ENCODE measurements around the gene ONECUT3.

ONECUT3 gene

DNA sequence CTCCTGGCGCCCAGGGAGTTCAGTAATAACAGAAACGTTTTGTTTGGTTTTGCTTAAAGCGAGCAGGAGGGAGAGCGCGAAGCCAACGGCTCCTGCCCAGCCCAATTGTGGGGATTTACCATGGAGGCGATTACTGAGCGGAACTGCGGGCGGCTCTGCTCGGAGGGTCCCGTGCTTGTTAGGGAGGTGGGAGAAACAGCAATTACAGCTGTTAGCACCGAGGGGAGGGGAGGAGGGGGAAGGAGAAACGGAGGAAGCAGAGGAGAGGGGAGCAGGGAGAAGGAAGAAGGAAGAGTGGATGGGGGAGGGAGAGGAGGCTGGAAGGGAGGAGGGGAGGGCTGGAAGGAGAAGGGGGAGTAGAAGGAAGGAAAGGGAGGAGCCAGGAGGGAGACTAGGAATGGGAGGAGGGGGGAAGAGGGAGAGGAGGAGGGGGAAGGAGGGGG is 7.7 kb upstream of the ONECUT3 start:
- no peak overlapping the region for H3K4me3 ChIP-seq (ENCODE audit: low read length)
- no peak overlapping the region for H2AFZ ChIP-seq (ENCODE audit: low read depth, low read length)
- peaks cover 60% of the 10 kb centered on the region for H3K27me3 ChIP-seq (ENCODE audit: insufficient read depth, low read length)
- H3K36me3 ChIP-seq (ENCODE audit: insufficient read depth, low read length): no peaks in the 10 kb centered on the region
- no peaks in the 10 kb centered on the region for H3K9me3 ChIP-seq (ENCODE audit: low read length)
- no peaks in the 10 kb centered on the region for H3K4me1 ChIP-seq (ENCODE audit: insufficient read depth, low read length)

DNA sequence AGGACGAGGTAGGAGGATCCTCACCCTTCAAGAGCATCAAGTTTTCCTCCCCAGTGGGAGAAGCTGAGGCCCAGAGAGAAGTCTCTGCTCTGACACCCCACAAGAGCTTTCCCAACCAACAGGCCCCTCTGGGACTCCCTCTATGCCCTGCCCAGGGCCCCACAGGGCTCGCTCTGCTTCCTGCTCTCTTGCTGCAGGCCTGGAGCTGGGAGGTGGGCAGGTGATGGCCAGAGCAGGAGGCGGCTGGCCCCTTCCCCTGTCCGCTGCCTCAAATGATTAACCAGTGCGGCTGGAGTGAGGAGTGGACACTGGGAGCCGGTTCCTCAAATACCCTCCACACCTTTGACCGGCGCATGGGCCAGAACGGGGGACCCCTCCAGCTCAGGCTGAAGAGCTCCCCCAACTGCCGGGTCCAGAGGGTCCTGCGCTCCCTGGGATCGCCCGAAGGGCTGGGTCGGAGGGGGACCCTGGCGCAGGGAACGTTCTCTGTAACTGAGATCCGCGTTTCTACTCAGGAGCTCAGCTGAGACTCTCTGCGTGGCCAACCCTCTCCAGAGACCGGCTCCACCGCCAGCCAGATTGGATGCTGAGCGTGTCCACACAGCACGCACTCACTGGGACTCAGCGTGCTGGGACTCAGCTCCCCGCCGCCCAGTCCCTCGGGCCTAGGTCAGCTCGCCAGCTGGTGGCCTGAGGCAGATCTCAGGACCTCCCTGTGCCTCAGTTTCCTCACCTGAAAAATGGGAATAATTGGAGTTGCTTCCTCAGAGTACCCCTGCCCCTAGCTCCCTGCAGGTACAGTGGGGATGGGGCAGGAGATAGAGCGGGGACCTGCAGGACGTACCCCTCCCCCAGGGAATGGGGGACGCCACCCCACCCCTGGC is 6.7 kb upstream of the ONECUT3 start:
- no peak overlapping the region for H3K4me3 ChIP-seq (ENCODE audit: low read length)

DNA sequence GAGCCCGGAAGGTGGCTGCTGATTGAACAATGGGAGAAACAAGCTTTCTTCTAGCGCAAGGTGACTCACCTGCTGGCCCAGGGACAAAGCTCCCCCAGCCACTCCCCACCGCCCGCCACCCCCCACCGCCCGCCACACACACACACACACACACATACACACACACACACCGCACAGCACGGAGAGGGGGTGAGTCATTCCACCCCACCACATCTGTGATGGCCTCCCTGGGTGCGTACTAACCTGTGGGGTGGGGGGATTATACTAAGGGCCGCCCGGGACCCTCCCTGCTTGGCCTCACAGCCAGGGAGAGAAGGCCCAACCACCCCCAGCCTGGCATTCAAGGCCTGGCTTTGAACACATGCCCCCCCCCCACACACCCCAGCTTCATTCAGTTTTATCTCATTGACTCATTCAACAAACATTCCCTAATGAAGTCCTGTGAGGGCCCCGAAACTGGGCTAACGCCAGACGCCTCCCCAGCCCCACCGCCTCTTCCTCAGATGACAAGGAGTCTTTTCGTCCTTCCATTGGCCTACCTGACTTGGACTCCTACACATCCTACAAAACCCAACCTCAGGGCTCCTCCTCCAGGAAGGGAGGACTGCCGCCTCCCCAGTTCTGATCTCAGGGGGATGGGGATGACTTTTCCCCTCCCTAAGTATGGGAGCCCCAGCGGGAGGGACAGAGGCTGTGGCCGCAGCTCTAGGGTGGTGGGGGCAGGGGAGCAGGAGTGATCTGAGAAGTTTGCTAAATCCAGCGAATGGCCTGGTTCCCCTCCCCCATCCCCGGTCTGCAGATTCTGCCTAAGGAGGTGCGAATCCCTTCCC is 5.8 kb upstream of the ONECUT3 start:
- no peaks in the 10 kb centered on the region for H3K9me3 ChIP-seq (ENCODE audit: low read length)
- peaks cover 79% of the 10 kb centered on the region for H3K27me3 ChIP-seq (ENCODE audit: insufficient read depth, low read length)
- H3K4me3 ChIP-seq (ENCODE audit: low read length): no peak overlapping the region

More for the DNA sequence above, 6.7 kb upstream of the ONECUT3 start:
- no peaks in the 10 kb centered on the region for H3K4me1 ChIP-seq (ENCODE audit: insufficient read depth, low read length)
- no peaks in the 10 kb centered on the region for H3K36me3 ChIP-seq (ENCODE audit: insufficient read depth, low read length)
- no peaks in the 10 kb centered on the region for H3K9me3 ChIP-seq (ENCODE audit: low read length)
- peaks cover 70% of the 10 kb centered on the region for H3K27me3 ChIP-seq (ENCODE audit: insufficient read depth, low read length)
- no peak overlapping the region for H2AFZ ChIP-seq (ENCODE audit: low read depth, low read length)

DNA sequence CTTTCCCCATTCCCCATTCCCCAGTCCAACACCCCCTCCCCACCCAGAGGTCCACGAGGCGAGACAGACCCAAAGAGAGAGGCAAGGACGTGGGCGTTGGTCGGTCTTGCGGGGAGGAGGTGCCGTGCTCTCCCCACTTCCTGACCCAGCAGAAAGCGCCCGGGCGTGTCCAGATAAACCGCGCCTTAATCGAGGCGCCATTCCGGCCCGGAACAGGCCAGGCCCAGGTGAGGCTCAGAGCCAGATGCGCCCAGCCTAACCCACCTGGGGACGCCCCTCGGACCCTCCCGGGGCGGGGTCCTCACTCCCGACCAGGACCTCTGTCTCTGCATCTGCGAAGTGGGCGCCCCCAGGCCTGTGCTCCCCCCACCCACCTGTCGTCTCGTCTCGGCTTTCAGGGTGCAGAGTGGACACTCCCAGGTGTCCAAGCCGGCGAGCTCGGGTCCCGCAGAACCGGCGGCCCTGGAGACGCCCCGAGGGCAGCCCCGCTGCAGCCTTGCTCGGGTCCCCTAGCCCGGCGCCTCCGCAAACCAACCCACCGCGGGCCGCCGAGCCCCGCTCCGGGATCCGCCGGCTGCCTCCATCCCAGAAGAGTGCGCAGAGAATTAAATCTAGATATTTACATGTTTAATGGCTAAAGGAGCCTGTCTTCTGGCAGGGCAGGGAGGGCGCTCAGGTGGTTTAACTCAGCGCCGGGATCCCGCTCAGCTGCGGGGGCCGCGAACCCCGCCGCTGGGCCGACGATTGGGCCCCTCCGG is 5.0 kb upstream of the ONECUT3 start:
- H3K36me3 ChIP-seq (ENCODE audit: insufficient read depth, low read length): no peaks in the 10 kb centered on the region
- H3K4me3 ChIP-seq (ENCODE audit: low read length): no peak overlapping the region
- H3K9me3 ChIP-seq (ENCODE audit: low read length): no peaks in the 10 kb centered on the region
- no peaks in the 10 kb centered on the region for H3K4me1 ChIP-seq (ENCODE audit: insufficient read depth, low read length)
- H2AFZ ChIP-seq (ENCODE audit: low read depth, low read length): no peak overlapping the region
- H3K27me3 ChIP-seq (ENCODE audit: insufficient read depth, low read length): peaks cover 87% of the 10 kb centered on the region

More for the DNA sequence above, 5.8 kb upstream of the ONECUT3 start:
- H3K36me3 ChIP-seq (ENCODE audit: insufficient read depth, low read length): no peaks in the 10 kb centered on the region
- no peak overlapping the region for H2AFZ ChIP-seq (ENCODE audit: low read depth, low read length)
- no peaks in the 10 kb centered on the region for H3K4me1 ChIP-seq (ENCODE audit: insufficient read depth, low read length)

DNA sequence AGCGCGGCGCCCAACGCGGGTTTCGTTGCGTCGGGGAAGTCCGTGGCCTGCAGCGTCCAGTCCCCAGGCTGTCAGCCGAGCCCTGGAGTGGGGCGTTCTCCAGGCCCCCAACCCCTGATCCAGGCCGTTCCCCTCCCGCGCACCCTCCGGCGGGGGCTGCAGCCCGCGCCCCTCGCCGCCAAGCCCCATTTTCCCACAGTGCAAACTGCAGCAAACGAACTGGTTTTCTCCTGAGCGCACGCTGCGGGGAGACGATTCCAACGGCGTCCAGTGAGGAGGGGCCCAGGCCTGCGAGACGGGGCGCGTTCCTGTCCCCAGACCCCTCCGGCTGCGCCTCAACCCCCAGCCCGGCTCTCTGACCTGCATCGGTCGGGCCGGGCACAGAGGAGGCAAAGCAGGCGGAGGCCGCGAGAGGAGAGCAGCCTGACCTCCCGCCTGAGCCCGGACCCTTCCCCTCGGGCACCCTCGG is 4.4 kb upstream of the ONECUT3 start:
- Histone ChIP-seq H3K4me3 (ENCODE audit: low read length) (no peak overlapping the region), H3K9me3 (ENCODE audit: low read length) (no peaks in the 10 kb centered on the region)

DNA sequence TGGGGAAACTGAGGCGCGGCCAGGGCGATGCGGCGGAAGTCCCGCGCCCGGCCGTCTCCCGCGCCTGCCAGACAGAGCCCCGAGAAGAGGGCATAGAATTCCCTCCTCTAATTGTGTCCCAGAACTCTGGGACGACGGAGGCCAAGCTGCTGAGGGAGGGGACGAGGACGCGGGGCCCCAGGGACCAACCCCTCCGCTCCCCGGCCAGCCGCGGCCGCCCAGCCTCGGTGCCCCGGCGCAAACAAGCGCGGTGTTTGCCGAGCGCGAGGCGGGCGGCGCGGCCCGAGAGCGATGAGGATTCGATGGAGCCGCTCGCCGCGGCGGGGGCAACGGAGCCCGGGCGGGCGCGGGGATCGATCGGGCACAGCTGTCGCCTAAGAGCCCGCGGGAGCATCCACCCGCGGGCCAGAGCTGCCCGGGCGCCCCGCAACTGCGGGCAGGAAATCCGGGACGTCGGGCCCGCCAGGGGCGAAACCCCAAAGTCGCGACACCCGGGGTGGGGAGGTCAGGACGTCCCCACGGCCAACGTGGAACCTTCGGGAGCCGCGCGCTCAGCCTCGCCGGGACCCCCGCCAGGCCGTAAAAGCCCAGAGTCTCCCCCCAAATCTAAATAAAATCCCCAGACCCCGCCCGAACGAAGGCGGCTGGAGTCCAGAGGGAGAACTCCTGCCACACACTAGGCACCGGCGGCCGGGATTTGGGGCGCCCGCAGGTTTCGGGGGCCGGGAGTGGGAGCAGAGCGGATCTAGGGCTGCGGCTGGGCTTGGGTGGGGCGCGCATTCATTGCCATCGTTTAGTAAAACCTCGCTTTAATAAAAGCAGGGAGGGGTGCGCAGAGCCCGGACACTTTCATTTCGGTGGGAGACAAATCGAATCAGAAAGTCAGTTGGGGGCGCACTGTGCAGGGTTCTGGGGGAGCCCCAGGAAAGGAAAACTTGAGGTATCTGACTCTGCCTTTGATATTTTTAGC is 3.6 kb upstream of the ONECUT3 start:
- H3K27me3 ChIP-seq (ENCODE audit: insufficient read depth, low read length): peaks cover 90% of the 10 kb centered on the region
- no peaks in the 10 kb centered on the region for H3K9me3 ChIP-seq (ENCODE audit: low read length)
- peaks cover 2% of the 10 kb centered on the region for H3K4me1 ChIP-seq (ENCODE audit: insufficient read depth, low read length)
- no peak overlapping the region for H2AFZ ChIP-seq (ENCODE audit: low read depth, low read length)
- H3K36me3 ChIP-seq (ENCODE audit: insufficient read depth, low read length): no peaks in the 10 kb centered on the region
- H3K4me3 ChIP-seq (ENCODE audit: low read length): no peak overlapping the region

More for the DNA sequence above, 4.4 kb upstream of the ONECUT3 start:
- no peak overlapping the region for H2AFZ ChIP-seq (ENCODE audit: low read depth, low read length)
- peaks cover 90% of the 10 kb centered on the region for H3K27me3 ChIP-seq (ENCODE audit: insufficient read depth, low read length)
- no peaks in the 10 kb centered on the region for H3K4me1 ChIP-seq (ENCODE audit: insufficient read depth, low read length)
- H3K36me3 ChIP-seq (ENCODE audit: insufficient read depth, low read length): no peaks in the 10 kb centered on the region

DNA sequence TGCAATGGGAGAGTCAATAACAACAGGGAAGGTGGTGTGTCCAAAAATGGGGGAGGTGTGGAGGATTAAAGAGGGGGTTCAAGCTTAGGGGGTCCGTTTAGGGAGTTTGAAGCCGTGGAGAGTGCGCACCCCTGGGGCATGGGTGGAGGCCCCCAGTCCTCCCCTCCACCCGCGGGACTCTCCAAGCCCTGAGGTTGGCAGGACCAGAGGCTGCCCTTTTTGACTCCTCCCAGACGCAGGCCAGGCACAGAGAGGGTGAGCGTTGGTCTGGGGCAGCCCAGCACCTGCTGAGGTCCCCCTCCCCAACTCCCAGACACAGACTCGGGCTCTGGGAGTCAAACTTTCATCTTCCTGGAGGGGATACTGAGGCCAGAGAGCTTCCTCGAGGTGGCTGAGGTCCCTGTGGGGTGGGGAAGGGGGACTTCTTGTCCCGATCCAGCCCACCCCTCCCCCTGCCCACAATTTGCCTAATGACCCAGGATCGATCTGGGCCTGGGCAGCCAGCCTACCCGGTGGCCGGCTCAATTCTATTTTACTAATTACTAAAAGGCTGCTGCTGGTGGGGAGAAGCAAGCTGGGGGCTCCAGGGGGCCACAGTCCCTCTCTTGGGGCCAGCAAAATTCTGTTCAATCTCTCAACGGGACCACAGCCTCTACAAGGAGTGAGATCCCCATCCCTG is 2.8 kb upstream of the ONECUT3 start:
- Histone ChIP-seq H2AFZ (ENCODE audit: low read depth, low read length) (no peak overlapping the region), H3K27me3 (ENCODE audit: insufficient read depth, low read length) (peaks cover 90% of the 10 kb centered on the region), H3K4me3 (ENCODE audit: low read length) (no peak overlapping the region), H3K4me1 (ENCODE audit: insufficient read depth, low read length) (peaks cover 9% of the 10 kb centered on the region), H3K9me3 (ENCODE audit: low read length) (no peaks in the 10 kb centered on the region), H3K36me3 (ENCODE audit: insufficient read depth, low read length) (no peaks in the 10 kb centered on the region)

DNA sequence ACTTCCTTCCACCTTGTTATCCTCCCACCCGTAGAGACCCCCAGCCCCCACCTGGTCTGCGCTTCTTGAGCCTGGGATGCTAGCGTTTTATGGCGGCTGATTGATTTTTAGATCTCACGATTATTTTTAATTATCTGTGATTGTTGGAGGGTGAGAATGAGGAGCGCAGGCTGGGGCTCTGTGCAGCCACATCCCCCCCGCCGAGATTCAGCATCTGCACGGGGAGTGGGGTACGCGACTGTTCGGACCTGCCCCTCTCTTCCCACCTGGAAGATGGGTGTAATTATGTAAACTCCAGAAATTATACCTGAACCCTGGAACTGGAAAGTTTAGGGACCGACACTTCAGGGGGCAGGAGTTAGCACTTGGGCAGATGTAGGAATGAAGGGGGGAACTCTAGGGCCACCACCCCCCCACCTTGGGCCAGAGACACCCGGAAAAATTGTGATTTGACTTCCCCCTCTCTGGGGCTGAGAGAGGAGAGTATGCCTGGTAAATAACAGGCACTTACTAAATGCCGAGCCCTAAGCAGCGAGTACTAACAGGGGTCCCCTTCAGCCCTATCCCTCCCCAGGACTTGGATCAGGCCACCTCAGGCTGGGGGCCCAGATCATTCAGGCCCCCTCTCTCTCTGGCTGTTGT is 1.8 kb upstream of the ONECUT3 start:
- H3K27me3 ChIP-seq (ENCODE audit: insufficient read depth, low read length): peaks cover 93% of the 10 kb centered on the region
- H3K36me3 ChIP-seq (ENCODE audit: insufficient read depth, low read length): no peaks in the 10 kb centered on the region

DNA sequence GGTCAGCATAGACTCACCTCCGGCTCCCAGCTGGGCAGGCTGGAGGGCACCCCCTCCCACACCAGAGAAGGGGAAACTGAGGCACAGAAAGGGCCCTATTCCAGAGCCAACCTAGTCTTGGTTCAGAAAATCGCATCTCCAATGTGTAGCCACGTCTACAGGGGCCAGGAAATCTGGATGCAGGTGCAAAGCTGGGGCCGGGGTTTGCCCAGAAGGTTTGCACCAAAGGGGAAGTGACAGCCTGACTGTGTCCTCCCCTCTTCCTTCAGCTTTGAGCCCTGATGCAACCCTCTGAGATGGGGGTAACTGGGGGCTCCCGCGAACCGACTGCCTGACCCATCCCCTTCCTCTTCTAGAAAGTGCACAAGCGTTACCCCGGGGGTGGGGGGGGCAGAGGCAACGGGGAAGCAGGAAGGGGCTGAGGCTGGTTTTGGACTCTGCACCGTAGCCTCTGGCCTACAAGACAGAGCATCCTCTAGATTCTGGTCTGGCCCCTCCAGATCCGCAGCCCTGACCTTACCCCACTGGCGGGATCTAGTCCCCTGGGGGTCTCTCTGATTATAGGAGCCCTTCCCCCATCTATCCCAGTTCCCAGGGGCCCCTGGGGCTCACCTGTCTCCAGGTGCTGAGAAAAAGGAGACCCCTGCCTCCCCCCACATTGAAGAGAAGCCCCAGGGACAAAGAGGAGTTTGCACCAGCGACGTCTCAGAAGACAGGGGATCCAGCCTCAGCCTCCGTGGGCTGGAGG is 1.1 kb upstream of the ONECUT3 start:
- H3K27me3 ChIP-seq (ENCODE audit: insufficient read depth, low read length): peaks cover 93% of the 10 kb centered on the region
- no peak overlapping the region for H3K4me3 ChIP-seq (ENCODE audit: low read length)
- H3K9me3 ChIP-seq (ENCODE audit: low read length): no peaks in the 10 kb centered on the region
- peaks cover 16% of the 10 kb centered on the region for H3K4me1 ChIP-seq (ENCODE audit: insufficient read depth, low read length)
- H2AFZ ChIP-seq (ENCODE audit: low read depth, low read length): no peak overlapping the region
- no peaks in the 10 kb centered on the region for H3K36me3 ChIP-seq (ENCODE audit: insufficient read depth, low read length)

More for the DNA sequence above, 1.8 kb upstream of the ONECUT3 start:
- no peak overlapping the region for H3K4me3 ChIP-seq (ENCODE audit: low read length)
- no peaks in the 10 kb centered on the region for H3K9me3 ChIP-seq (ENCODE audit: low read length)
- H2AFZ ChIP-seq (ENCODE audit: low read depth, low read length): no peak overlapping the region
- H3K4me1 ChIP-seq (ENCODE audit: insufficient read depth, low read length): peaks cover 16% of the 10 kb centered on the region

DNA sequence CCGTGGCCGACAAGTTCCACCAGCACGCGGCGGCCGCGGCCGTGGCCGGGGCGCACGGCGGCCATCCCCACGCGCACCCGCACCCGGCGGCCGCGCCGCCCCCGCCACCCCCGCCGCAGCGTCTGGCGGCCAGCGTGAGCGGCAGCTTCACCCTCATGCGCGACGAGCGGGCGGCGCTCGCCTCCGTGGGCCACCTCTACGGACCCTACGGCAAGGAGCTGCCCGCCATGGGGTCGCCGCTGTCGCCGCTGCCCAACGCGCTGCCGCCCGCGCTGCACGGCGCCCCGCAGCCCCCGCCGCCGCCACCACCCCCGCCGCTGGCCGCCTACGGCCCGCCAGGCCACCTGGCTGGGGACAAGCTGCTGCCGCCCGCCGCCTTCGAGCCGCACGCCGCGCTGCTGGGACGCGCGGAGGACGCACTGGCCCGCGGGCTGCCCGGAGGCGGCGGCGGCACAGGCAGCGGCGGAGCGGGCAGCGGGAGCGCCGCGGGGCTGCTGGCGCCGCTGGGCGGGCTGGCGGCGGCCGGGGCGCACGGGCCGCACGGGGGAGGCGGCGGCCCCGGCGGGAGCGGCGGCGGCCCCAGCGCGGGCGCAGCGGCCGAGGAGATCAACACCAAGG is 821 bp downstream of the ONECUT3 start:
- no peaks in the 10 kb centered on the region for H3K9me3 ChIP-seq (ENCODE audit: low read length)
- H2AFZ ChIP-seq (ENCODE audit: low read depth, low read length): no peak overlapping the region
- peak overlapping the region; percentile 35 for H3K4me3 ChIP-seq (ENCODE audit: low read length)
- no peaks in the 10 kb centered on the region for H3K36me3 ChIP-seq (ENCODE audit: insufficient read depth, low read length)
- H3K4me1 ChIP-seq (ENCODE audit: insufficient read depth, low read length): peaks cover 16% of the 10 kb centered on the region
- H3K27me3 ChIP-seq (ENCODE audit: insufficient read depth, low read length): peaks cover 92% of the 10 kb centered on the region

Data from neuron (in vitro differentiated cells).